GM21723 (cell line): ENCODE measurements around the gene GABBR2.

ENCODE experiments used
- ATAC-seq: cut with Tn5 transposase; IDR thresholded peaks from one replicate; pipeline ENCODE4 v1.9.1; 2021; ENCODE audit warnings: mild to moderate bottlenecking, moderate library complexity; ENCODE audit not compliant: unreplicated experiment

GABBR2 gene

GRCh38 chr9:98364086-98364485 is 344.6 kb downstream of the GABBR2 start:
- no peak for ATAC-seq

DNA sequence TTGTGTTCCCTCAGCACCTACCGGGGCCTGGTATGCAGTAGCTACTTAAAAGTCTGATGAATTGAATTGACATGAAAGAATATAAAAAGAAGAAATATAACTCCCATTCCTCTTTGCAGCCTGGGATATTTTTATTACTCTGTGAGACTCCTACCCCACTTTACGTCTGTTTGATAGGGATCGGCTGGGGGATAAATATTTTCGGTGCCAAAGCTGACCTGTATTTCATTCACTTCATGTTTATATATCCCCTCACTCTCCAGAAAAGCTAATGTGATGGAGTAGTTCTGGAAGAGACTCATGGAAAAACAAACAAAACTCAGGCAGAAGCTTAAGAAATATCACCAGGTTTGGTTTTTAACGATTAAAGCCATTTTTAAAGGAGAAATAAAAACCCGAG is 345.1 kb downstream of the GABBR2 start:
- no peak for ATAC-seq

GRCh38 chr9:98362624-98363252 is 346.0 kb downstream of the GABBR2 start:
- ATAC-seq = no peak

DNA sequence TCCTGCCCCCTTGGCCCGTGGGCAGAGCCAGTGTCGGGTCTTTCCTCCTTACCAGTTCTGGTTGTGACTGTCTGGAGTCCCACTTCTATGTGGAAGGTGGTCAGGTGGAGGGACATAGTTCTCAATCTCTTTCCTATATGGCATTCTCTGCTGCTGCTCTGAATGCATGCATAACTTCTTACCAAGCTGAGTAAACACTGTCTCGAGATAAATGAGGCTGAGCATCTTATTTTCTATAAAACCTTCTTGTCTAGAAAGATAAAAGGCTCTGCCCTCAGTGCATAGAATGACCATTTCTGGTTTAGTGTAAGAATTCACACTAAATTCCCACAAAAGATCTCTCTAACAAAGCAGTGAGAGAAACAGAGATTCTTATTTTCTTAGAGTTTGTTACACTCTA is 347.1 kb downstream of the GABBR2 start:
- ATAC-seq = no peak

GRCh38 chr9:98360176-98360708 is 348.5 kb downstream of the GABBR2 start:
- ATAC-seq = no peak

- no peak for ATAC-seq
Measured at GRCh38 chr9:98359569-98359968, 349.2 kb downstream of the GABBR2 start.

GRCh38 chr9:98357921-98358535 is 350.7 kb downstream of the GABBR2 start:
- ATAC-seq = no peak

GRCh38 chr9:98356953-98357690 is 351.6 kb downstream of the GABBR2 start:
- ATAC-seq = no peak

DNA sequence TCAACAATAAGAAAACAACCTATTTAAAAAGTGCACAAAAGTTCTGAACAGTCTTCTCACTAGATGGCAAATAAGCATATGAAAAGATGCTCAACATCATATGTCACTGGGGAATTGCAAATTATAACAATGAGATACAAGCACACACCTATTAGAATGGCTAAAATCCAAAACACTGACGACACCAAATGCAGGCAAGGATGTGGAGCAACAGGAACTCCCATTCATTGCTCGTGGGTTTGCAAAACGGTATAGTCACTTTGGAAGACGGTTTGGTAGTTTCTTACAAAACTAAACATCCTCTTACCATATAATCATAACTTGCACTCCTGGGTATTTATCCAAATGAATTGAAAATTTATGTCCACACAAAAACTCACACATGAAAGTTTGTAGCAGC is 352.4 kb downstream of the GABBR2 start:
- ATAC-seq = no peak

GRCh38 chr9:98351370-98351769 is 357.4 kb downstream of the GABBR2 start:
- ATAC-seq = no peak

- ATAC-seq = no peak
Measured at GRCh38 chr9:98347642-98348041, 361.1 kb downstream of the GABBR2 start.

GRCh38 chr9:98345011-98345410 is 363.7 kb downstream of the GABBR2 start:
- no peak for ATAC-seq

DNA sequence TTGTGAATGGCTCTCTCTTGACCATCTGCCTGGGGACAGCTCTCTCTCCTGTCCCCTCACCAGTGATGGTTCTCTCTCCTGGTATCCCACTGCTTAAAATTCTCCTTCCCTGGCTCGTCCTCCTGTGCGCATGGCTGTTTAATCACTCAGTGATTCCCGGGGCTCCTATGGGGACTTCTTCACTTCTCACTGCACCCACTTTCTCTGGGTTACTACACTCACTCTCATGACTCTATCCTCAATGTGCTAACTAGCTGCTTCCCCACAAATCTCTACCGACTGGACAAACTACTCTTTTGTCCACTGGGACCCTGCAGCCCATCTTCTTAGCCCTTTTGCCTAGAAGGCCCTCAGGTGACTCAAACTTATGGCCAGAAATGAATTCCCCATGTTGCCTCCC is 364.2 kb downstream of the GABBR2 start:
- ATAC-seq = no peak

GRCh38 chr9:98342820-98343210 is 365.9 kb downstream of the GABBR2 start:
- ATAC-seq = no peak

DNA sequence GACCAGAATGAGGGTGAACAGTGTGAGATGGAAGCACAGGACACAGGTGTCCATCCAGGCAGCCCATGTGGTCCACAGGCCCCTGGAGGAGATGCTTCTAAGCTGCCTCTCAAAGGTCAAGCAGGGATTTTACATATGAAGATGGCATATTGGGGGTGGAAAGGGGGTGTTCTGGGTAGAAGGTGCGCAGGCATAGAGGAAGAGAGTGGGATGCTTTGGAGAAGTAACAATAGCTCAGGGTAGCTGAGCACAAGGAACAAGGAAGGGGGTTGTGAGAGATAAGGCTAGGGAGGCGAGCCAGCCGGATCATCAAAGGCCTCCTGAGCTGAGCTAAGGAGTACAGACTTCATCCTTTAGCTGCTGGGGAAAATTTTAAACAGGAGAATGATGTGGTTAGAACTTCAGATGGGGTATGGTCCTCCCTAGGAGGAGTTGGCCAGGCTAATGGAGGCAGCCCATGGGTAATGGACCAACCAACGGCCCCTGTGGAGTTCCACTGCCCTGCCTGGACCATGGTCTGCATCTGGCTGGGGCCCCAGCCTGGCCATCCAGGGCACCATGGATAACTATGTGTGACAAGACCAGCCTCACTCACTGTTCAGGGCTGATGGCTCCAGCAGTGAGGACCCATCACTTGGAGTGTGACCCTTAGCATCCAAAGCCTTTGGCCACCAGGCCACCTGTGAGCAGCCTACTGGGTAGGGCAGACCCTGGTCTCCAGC is 366.5 kb downstream of the GABBR2 start:
- no peak for ATAC-seq

- ATAC-seq = no peak
Measured at GRCh38 chr9:98341157-98342097, 367.3 kb downstream of the GABBR2 start.

- ATAC-seq = no peak
Measured at GRCh38 chr9:98339987-98340800, 368.5 kb downstream of the GABBR2 start.

DNA sequence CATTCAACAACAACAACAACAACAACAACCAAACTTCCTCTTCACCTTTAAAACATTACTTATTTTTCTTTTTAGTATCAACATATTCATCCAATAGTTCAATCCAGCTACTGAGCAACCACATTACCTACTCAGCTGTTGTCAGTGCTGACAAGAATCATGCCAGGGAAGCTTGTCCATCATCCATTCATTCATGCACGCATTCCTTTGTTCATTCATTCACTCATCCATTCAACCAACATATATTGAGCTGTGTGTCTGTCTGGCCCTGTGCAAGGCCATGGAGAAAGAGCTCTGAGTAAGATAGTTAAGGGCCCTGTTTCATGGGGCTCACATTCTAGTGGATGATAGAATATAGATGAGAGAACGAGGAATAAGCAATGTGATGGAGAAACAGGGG is 373.1 kb downstream of the GABBR2 start:
- ATAC-seq = no peak

- ATAC-seq = no peak
Measured at GRCh38 chr9:98334796-98335195, 373.9 kb downstream of the GABBR2 start.
